Endothelial cell of umbilical vein (primary cell): ENCODE measurements around the gene TRIM2. TPM values are rescaled to one million over a fixed set of nuclear protein-coding genes. Genes with fewer than 3 reads are reported as not detected.

Source experiments
- BruUV-seq: library from RNA; stranded (reverse); fragments of 400-500 nt; replicated peaks from 2 replicates; lab custom pipeline; 2021; lab: Mats Ljungman, UMichigan
- CTCF ChIA-PET: fragments of 300-600, 350-600 bp; sonication (Branson Sonifier 250); formaldehyde crosslinking; loops from one replicate; lab custom pipeline; 2021; ENCODE audit warnings: antibody characterized with exemption, inconsistent platforms; lab: Charles Lee
- POLR2A ChIA-PET: fragments of 300-600, 350-600 bp; sonication (Branson Sonifier 250); formaldehyde crosslinking; loops from one replicate; lab custom pipeline; 2021; ENCODE audit warnings: antibody characterized with exemption, inconsistent platforms; lab: Charles Lee
- DNase-seq: peaks from one replicate; pipeline ENCODE4 v3.0.0-alpha.2; 2011; ENCODE audit warnings: low read depth, low spot score
- FAIRE-seq: peaks from 2 replicates; lab custom pipeline; 2011; peaks lifted over from hg19 to GRCh38; lab: Jason Lieb, UNC
- H2AFZ ChIP-seq: 2 replicates; pipeline ENCODE4 v1.6.0; 2012; ENCODE audit warnings: low read depth, low read length, control low read depth, inconsistent platforms
- H3K27ac ChIP-seq: 2 replicates; pipeline ENCODE4 v1.5.1; 2011; ENCODE audit warnings: low read depth, mild to moderate bottlenecking, control low read depth, low read length, moderate library complexity; ENCODE audit not compliant: insufficient read depth
- H3K27me3 ChIP-seq, 2 experiments: 2 replicates each; pipeline versions ENCODE4 v1.6.0 to v1.6.1; 2011; ENCODE audit warnings: low read length in 2 of 2, mixed read lengths in 1 of 2; ENCODE audit not compliant: control insufficient read depth in 2 of 2, insufficient read depth in 2 of 2
- H3K36me3 ChIP-seq, 2 experiments: 2 replicates in 1 of 2; 3 replicates in 1 of 2; pipeline ENCODE4 v1.5.1; 2011; ENCODE audit warnings: low read length in 2 of 2, mild to moderate bottlenecking in 1 of 2, moderate library complexity in 1 of 2; ENCODE audit not compliant: control insufficient read depth in 2 of 2, insufficient read depth in 2 of 2; ENCODE audit errors: extremely low read depth in 1 of 2
- H3K4me1 ChIP-seq: 3 replicates; pipeline ENCODE4 v1.5.1; 2011; ENCODE audit warnings: mild to moderate bottlenecking, low read length; ENCODE audit not compliant: control insufficient read depth, insufficient read depth; ENCODE audit errors: extremely low read depth
- H3K4me2 ChIP-seq: 2 replicates; pipeline ENCODE4 v1.6.1; 2011; ENCODE audit warnings: low read length, control low read depth, mixed read lengths; ENCODE audit not compliant: insufficient read depth
- H3K4me3 ChIP-seq, 3 experiments: fragments of 200-600 bp in 1 of 3; sonication (generic), shearing (Covaris generic) in 1 of 3; replicated peaks in 1 of 3; 2 replicates each; pipeline ENCODE4 v1.5.1; 2011 to 2016; ENCODE audit warnings: control low read depth in 3 of 3, low read length in 3 of 3, mild to moderate bottlenecking in 2 of 3, inconsistent platforms in 1 of 3, low read depth in 1 of 3, moderate library complexity in 1 of 3; ENCODE audit not compliant: insufficient read depth in 1 of 3
- H3K79me2 ChIP-seq: 2 replicates; pipeline ENCODE4 v1.6.0; 2012; ENCODE audit warnings: low read length, inconsistent platforms; ENCODE audit not compliant: control insufficient read depth, insufficient read depth
- H3K9ac ChIP-seq: replicated peaks from 2 replicates; pipeline ENCODE3; 2011; ENCODE audit warnings: low read length, control low read depth; ENCODE audit not compliant: insufficient read depth; ENCODE audit errors: extremely low read depth
- H3K9me1 ChIP-seq: replicated peaks from 3 replicates; pipeline ENCODE4 v1.6.0; 2011; ENCODE audit warnings: mild to moderate bottlenecking, low read length; ENCODE audit not compliant: control insufficient read depth, insufficient read depth; ENCODE audit errors: extremely low read depth
- H3K9me3 ChIP-seq: replicated peaks from 2 replicates; pipeline ENCODE4 v1.5.1; 2012; ENCODE audit warnings: low read length, inconsistent platforms; ENCODE audit not compliant: control insufficient read depth, insufficient read depth
- H4K20me1 ChIP-seq: replicated peaks from 2 replicates; pipeline ENCODE3; 2011; ENCODE audit warnings: mild to moderate bottlenecking, low read length; ENCODE audit not compliant: control insufficient read depth, insufficient read depth; ENCODE audit errors: extremely low read depth
- CTCF ChIP-seq, 2 donors: IDR thresholded peaks; 1 replicate in 1 of 2; 2 replicates in 1 of 2; pipeline ENCODE4 v1.5.1; 2011; ENCODE audit warnings: low read length in 2 of 2, mild to moderate bottlenecking in 2 of 2, moderate library complexity in 2 of 2, control low read depth in 1 of 2, inconsistent platforms in 1 of 2, low read depth in 1 of 2; ENCODE audit not compliant: insufficient read depth in 1 of 2; ENCODE audit errors: extremely low read depth in 1 of 2
- EZH2 ChIP-seq: IDR thresholded peaks from 2 replicates; pipeline ENCODE4 v1.6.1; 2012; ENCODE audit warnings: borderline replicate concordance, low read depth, mild to moderate bottlenecking, moderate library complexity, low read length, inconsistent platforms; ENCODE audit not compliant: severe bottlenecking
- FOS ChIP-seq: IDR thresholded peaks from 2 replicates; pipeline ENCODE4 v1.6.1; 2011; ENCODE audit warnings: mild to moderate bottlenecking, low read length, moderate library complexity, borderline replicate concordance; ENCODE audit not compliant: insufficient read depth
- GATA2 ChIP-seq: IDR thresholded peaks from 2 replicates; pipeline ENCODE4 v1.7.0; 2011; ENCODE audit warnings: low read depth, mild to moderate bottlenecking, moderate library complexity, mixed read lengths, low read length; ENCODE audit not compliant: insufficient read length, insufficient read depth
- MAX ChIP-seq: IDR thresholded peaks from 2 replicates; pipeline ENCODE4 v1.6.1; 2011; ENCODE audit not compliant: insufficient read depth, insufficient read length
- POLR2A ChIP-seq: IDR thresholded peaks from 2 replicates; pipeline ENCODE4 v1.6.1; 2012; ENCODE audit warnings: low read depth, mild to moderate bottlenecking, control low read depth, low read length
- POLR2AphosphoS5 ChIP-seq: IDR thresholded peaks from 2 replicates; pipeline ENCODE4 v1.6.1; 2012; ENCODE audit warnings: low read depth, mild to moderate bottlenecking, control low read depth, low read length, moderate library complexity; ENCODE audit not compliant: insufficient read depth
- dilution Hi-C: fragments of 300-500 bp; cut with MboI; formaldehyde crosslinking; loops from one replicate; pipeline ENCODE4 v1.15.0; 2019; ENCODE audit warnings: low sequenced_read_pairs; ENCODE audit not compliant: extremely low pct_ligation_motif_present
- intact Hi-C: fragments of 100-400 bp; cut with micrococcal nuclease; formaldehyde crosslinking; loops from one replicate; pipeline ENCODE4 v1.10.0; 2022
- polyA plus RNA-seq, 4 experiments: library from polyadenylated mRNA; depleted of rRNA in 3 of 4; stranded (reverse) in 3 of 4; unstranded in 1 of 4; fragments of >200 nt; gene quantifications; 2 replicates each; pipeline versions ENCODE4 v1.2.1 to v1.2.3, GENCODE V29; 2011 to 2012; ENCODE audit warnings: missing spikeins in 1 of 4
- total RNA-seq: library from RNA; stranded (reverse); gene quantifications from 2 replicates; pipeline ENCODE4 v1.2.3, GENCODE V29; 2021

TRIM2 gene
- total and polyA plus RNA-seq, 2 donors (not counting 3 experiments of a cell fraction or from before 2014, with no cell fraction given): 6.8 to 19.7 TPM

- H2AFZ ChIP-seq: no peak overlapping the region
- H3K79me2 ChIP-seq: no peaks in the 10 kb centered on the region
- no peaks in the 10 kb centered on the region for H3K9me3 ChIP-seq
- H3K9ac ChIP-seq: no peak overlapping the region
- TF ChIP-seq FOS (no peak), POLR2A (no peak), MAX (no peak), GATA2 (no peak), CTCF (IDR thresholded peaks at IDR 0.05; ENCODE audit: extremely low read depth in 1 of 2, insufficient read depth in 1 of 2, low read depth in 1 of 2, low read length in 2 of 2) (no peak), POLR2AphosphoS5 (no peak), EZH2 (no peak)
- no peaks in the 10 kb centered on the region for H3K9me1 ChIP-seq
- no peak for DNase-seq
- H3K27me3 ChIP-seq: no peaks in the 10 kb centered on the region
- ChIA-PET POLR2A (no interaction called here), CTCF (no interaction called here)
- no peaks in the 10 kb centered on the region for H3K36me3 ChIP-seq
- H3K4me2 ChIP-seq: no peak overlapping the region
- no peak overlapping the region for H3K4me3 ChIP-seq
- intact Hi-C loops (no loop called here), dilution Hi-C loops (no loop called here)
- no TSS peak for BruUV-seq
- H4K20me1 ChIP-seq: no peaks in the 10 kb centered on the region
- H3K27ac ChIP-seq: no peak overlapping the region
- no peaks in the 10 kb centered on the region for H3K4me1 ChIP-seq
- FAIRE-seq: no peak
Observed at GRCh38 chr4:153367092-153367491, 162.8 kb downstream of the TRIM2 start.
